Gastroesophageal sphincter (tissue), 4 donors: ENCODE data around the gene CYB561. TPM values are rescaled to one million over a fixed set of nuclear protein-coding genes. Genes with fewer than 3 reads are reported as not detected.

ENCODE experiments used
- ATAC-seq: fragments of 150-250 bp; one replicate; pipeline ENCODE4 v1.9.1; 2016; ENCODE audit warnings: mild to moderate bottlenecking, moderate library complexity
- H3K27ac ChIP-seq, 4 donors: fragments of 200-600 bp; sonication (generic) in 3 of 4; 1 replicate in 3 of 4; 2 replicates in 1 of 4; pipeline ENCODE4 v1.5.1; 2016 to 2019
- H3K27me3 ChIP-seq: fragments of 200-600 bp; sonication (generic); one replicate; pipeline ENCODE4 v1.5.1; 2019
- H3K36me3 ChIP-seq, 2 donors: fragments of 200-600 bp; sonication (generic); one replicate each; pipeline ENCODE4 v1.5.1; 2019; ENCODE audit warnings: control low read depth in 1 of 2
- H3K4me1 ChIP-seq, 3 donors: fragments of 200-600 bp; sonication (generic); 1 replicate in 2 of 3; 2 replicates in 1 of 3; pipeline ENCODE4 v1.5.1; 2016 to 2019; ENCODE audit warnings: control low read depth in 2 of 3
- H3K4me3 ChIP-seq, 2 donors: fragments of 200-600 bp; sonication (generic); one replicate each; pipeline ENCODE4 v1.5.1; 2019; ENCODE audit warnings: mild to moderate bottlenecking in 1 of 2, moderate library complexity in 1 of 2
- H3K9me3 ChIP-seq, 3 donors: fragments of 200-600 bp; sonication (generic); one replicate each; pipeline ENCODE4 v1.5.1; 2017 to 2019; ENCODE audit warnings: control low read depth in 2 of 3
- EP300 ChIP-seq: sonication (generic); formaldehyde crosslinking; IDR thresholded peaks from one replicate; pipeline ENCODE4 v1.6.1; 2017; ENCODE audit warnings: antibody characterized with exemption, mild to moderate bottlenecking
- POLR2A ChIP-seq, 2 donors: fragments of 450-650 bp; IDR thresholded peaks; one replicate each; pipeline ENCODE4 v1.6.1; 2017; ENCODE audit warnings: antibody characterized with exemption in 2 of 2, mild to moderate bottlenecking in 2 of 2, moderate library complexity in 1 of 2
- POLR2AphosphoS5 ChIP-seq: sonication (generic); formaldehyde crosslinking; IDR thresholded peaks from one replicate; pipeline ENCODE4 v1.6.1; 2017; ENCODE audit warnings: antibody characterized with exemption
- WGBS, 2 donors: methylation state at CpG; one replicate each; pipeline ENCODE4 v1.1.5; 2018; ENCODE audit warnings: low coverage in 1 of 2; 5-methylcytosine and 5-hydroxymethylcytosine counted together
- small RNA-seq, 4 donors: library from RNA; depleted of rRNA; stranded (forward); fragments of <200 nt; gene quantifications; one replicate each; pipeline ENCODE3, GENCODE V24; 2016
- total RNA-seq, 4 donors: library from RNA; depleted of rRNA; stranded (reverse); fragments of >200 nt; gene quantifications; one replicate each; pipeline ENCODE4 v1.1.0, GENCODE V29; 2016
- TF ChIP-seq, protein P1 (sequence below), 4 experiments: fragments of 200-600 bp in 2 of 4; fragments of 450-650 bp in 2 of 4; sonication (generic) in 1 of 4; IDR thresholded peaks; one replicate each; pipeline ENCODE4 v1.5.1; 2017 to 2019; ENCODE audit warnings: antibody characterized with exemption in 4 of 4, mild to moderate bottlenecking in 2 of 4, moderate library complexity in 2 of 4

CYB561 gene
- total RNA-seq, 4 donors from 2014 or later = 7.9 to 17.7 (median 15.0) TPM

GRCh38 chr17:63395075-63395805 is 50.9 kb downstream of the CYB561 start:
- Histone ChIP-seq H3K36me3 (peaks cover 0 to 31% of the 10 kb centered on the region in 2 donors), H3K4me1 (peaks cover 0 to 26% (median 12%) of the 10 kb centered on the region in 3 donors), H3K9me3 (no peaks in the 10 kb centered on the region), H3K27ac (peak overlapping the region in 2 of 4 donors; percentile 15 to 24), H3K27me3 (no peaks in the 10 kb centered on the region), H3K4me3 (no peak overlapping the region)
- TF ChIP-seq, protein P1, sequence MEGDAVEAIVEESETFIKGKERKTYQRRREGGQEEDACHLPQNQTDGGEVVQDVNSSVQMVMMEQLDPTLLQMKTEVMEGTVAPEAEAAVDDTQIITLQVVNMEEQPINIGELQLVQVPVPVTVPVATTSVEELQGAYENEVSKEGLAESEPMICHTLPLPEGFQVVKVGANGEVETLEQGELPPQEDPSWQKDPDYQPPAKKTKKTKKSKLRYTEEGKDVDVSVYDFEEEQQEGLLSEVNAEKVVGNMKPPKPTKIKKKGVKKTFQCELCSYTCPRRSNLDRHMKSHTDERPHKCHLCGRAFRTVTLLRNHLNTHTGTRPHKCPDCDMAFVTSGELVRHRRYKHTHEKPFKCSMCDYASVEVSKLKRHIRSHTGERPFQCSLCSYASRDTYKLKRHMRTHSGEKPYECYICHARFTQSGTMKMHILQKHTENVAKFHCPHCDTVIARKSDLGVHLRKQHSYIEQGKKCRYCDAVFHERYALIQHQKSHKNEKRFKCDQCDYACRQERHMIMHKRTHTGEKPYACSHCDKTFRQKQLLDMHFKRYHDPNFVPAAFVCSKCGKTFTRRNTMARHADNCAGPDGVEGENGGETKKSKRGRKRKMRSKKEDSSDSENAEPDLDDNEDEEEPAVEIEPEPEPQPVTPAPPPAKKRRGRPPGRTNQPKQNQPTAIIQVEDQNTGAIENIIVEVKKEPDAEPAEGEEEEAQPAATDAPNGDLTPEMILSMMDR (IDR thresholded peaks at IDR 0.05) = no peak
- TF ChIP-seq EP300 (no peak), POLR2A (IDR thresholded peaks at IDR 0.05) (no peak), POLR2AphosphoS5 (no peak)
- WGBS, 2 donors = 70 to 71% methylated on average over 2 to 5 of the region's 6 CpGs
- no peak for ATAC-seq

DNA sequence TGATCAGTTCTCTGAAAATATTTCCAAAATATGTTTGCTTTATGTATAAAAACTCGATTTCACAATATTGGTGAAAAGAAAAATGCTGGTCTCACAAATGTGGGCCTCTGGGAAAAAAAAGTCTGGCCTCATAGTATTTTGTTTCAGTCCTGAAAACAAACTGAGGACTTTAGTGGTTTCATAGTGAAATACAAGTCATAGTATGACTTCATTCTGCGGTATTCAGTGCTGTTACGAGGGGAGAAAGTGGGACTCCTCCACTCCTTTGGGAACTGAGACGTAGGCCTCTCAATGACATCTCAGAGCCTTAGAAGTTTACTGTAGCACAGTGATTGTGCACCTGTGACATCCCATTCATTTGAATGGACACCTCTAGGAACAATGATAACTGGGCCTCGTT is 56.0 kb downstream of the CYB561 start:
- no peaks in the 10 kb centered on the region for H3K27me3 ChIP-seq
- no peak overlapping the region for H3K4me3 ChIP-seq
- H3K27ac ChIP-seq = no peak overlapping the region
- no peaks in the 10 kb centered on the region for H3K9me3 ChIP-seq
- H3K4me1 ChIP-seq = no peaks in the 10 kb centered on the region
- H3K36me3 ChIP-seq = peaks cover 0 to 33% of the 10 kb centered on the region in 2 donors
- no peak for ATAC-seq
- WGBS, 2 donors = 86 to 97% methylated on average over 4 of the region's 5 CpGs
- TF ChIP-seq POLR2AphosphoS5 (no peak), EP300 (no peak), POLR2A (IDR thresholded peaks at IDR 0.05) (no peak)
- TF ChIP-seq, protein P1 (IDR thresholded peaks at IDR 0.05) = no peak

DNA sequence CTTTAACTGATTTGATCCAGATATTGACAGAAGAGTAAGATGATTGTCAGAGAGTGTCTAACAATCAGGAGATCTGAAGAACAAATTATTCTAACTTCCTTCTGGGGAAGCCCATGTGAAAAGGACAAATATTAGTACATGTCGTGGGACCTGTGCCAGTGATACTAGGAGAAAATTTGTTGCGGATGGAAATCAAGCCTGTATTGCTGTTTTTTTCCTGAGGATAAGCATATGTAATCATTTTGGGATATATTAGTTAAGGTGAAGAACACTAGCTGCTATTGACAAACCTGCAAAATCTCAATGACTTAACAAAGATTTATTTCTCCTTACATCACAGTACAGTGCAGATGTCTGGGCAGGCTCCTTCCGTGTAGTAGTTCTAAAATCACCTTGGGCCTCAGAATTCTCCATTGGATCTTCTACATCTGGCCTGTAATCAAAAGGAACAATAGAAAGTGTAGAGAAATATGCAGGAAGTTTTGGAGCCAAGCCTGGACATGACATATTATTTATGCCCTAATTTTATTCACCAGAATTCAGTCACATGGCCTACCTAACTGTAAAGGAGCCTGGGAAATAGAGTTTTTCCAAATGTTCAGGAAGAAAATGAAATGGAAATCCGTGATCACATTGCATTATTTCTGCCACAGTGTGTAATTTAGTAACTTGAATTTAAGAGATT is 58.3 kb downstream of the CYB561 start:
- Histone ChIP-seq H3K4me3 (no peak overlapping the region), H3K9me3 (no peaks in the 10 kb centered on the region), H3K27ac (no peak overlapping the region), H3K4me1 (no peaks in the 10 kb centered on the region), H3K36me3 (peaks cover 0 to 28% of the 10 kb centered on the region in 2 donors), H3K27me3 (no peaks in the 10 kb centered on the region)
- TF ChIP-seq POLR2A (IDR thresholded peaks at IDR 0.05) = no peak
- no peak for TF ChIP-seq EP300
- TF ChIP-seq POLR2AphosphoS5 = no peak
- TF ChIP-seq, protein P1 (IDR thresholded peaks at IDR 0.05) = no peak
- WGBS, 2 donors = 44 to 65% methylated on average over 3 to 4 of the region's 4 CpGs
- no peak for ATAC-seq

GRCh38 chr17:63382826-63383225 is 63.3 kb downstream of the CYB561 start:
- ATAC-seq = no peak

More at GRCh38 chr17:63382826-63383225, 63.3 kb downstream of the CYB561 start:
- no peak overlapping the region for H3K4me3 ChIP-seq
- no peak for TF ChIP-seq POLR2AphosphoS5
- TF ChIP-seq, protein P1 (IDR thresholded peaks at IDR 0.05) = no peak
- TF ChIP-seq POLR2A (IDR thresholded peaks at IDR 0.05) = no peak
- no peak for TF ChIP-seq EP300
- H3K36me3 ChIP-seq = peaks cover 0 to 7% of the 10 kb centered on the region in 2 donors
- H3K27me3 ChIP-seq = no peaks in the 10 kb centered on the region
- H3K27ac ChIP-seq = no peak overlapping the region
- H3K9me3 ChIP-seq = no peaks in the 10 kb centered on the region
- no peaks in the 10 kb centered on the region for H3K4me1 ChIP-seq

Small RNAs within 50 kb of the gene (small RNA-seq; reads per million reads assigned to genes)
- gene AC005828.6 = 0 reads per million in 4 donors

Other genes with a start within 250 kb of the CYB561 start
- 10 to 100 TPM in 1 of 4 donors, 1 to 10 TPM in 3; 4.8 to 10.4 (median 8.2) TPM for gene ACE, start 30.8 kb upstream of the CYB561 start, total RNA-seq
- gene KCNH6, start 77.1 kb upstream of the CYB561 start, total RNA-seq = not detected
- 10 to 100 TPM; 27.1 to 50.0 (median 36.8) TPM for gene DCAF7, start 104.2 kb upstream of the CYB561 start, total RNA-seq
- gene TACO1, start 154.6 kb upstream of the CYB561 start, total RNA-seq = 10 to 100 TPM; 11.4 to 18.3 (median 14.6) TPM
- 100 to 1,000 TPM in 1 of 4 donors, 10 to 100 TPM in 3; 64.9 to 108 (median 85.7) TPM for gene MAP3K3, start 176.1 kb upstream of the CYB561 start, total RNA-seq